Keratinocyte (primary cell): Measurements from ENCODE around the gene UCMA. TPM values are rescaled to one million over a fixed set of nuclear protein-coding genes. Genes with fewer than 3 reads are reported as not detected.

Source experiments
- DNase-seq: peaks from one replicate; pipeline ENCODE4 v3.0.0-alpha.2; 2011; ENCODE audit warnings: low read depth, missing footprints, low spot score
- FAIRE-seq: peaks from 2 replicates; lab custom pipeline; 2011; peaks lifted over from hg19 to GRCh38; lab: Jason Lieb, UNC
- H2AFZ ChIP-seq: 2 replicates; pipeline ENCODE4 v1.6.0; 2012; ENCODE audit warnings: low read length, control low read depth, inconsistent platforms; ENCODE audit not compliant: control insufficient read depth
- H3K27ac ChIP-seq: 2 replicates; pipeline ENCODE4 v1.5.1; 2011; ENCODE audit warnings: low read length; ENCODE audit not compliant: control insufficient read depth, insufficient read depth
- H3K27me3 ChIP-seq: 3 replicates; pipeline ENCODE4 v1.6.0; 2011; ENCODE audit warnings: low read length; ENCODE audit not compliant: control insufficient read depth, insufficient read depth; ENCODE audit errors: extremely low read depth
- H3K36me3 ChIP-seq, 2 experiments: 2 replicates in 1 of 2; 3 replicates in 1 of 2; pipeline ENCODE4 v1.5.1; 2011; ENCODE audit warnings: low read length in 2 of 2, mild to moderate bottlenecking in 1 of 2; ENCODE audit not compliant: control insufficient read depth in 2 of 2, insufficient read depth in 2 of 2; ENCODE audit errors: extremely low read depth in 1 of 2
- H3K4me1 ChIP-seq: 3 replicates; pipeline ENCODE4 v1.5.1; 2011; ENCODE audit warnings: low read length; ENCODE audit not compliant: control insufficient read depth, insufficient read depth; ENCODE audit errors: extremely low read depth
- H3K4me2 ChIP-seq: 3 replicates; pipeline ENCODE4 v1.6.0; 2011; ENCODE audit warnings: low read depth, low read length; ENCODE audit not compliant: control insufficient read depth, insufficient read depth; ENCODE audit errors: extremely low read depth
- H3K4me3 ChIP-seq, 3 experiments: fragments of 200-600 bp in 1 of 3; sonication (generic) in 1 of 3; 2 replicates in 2 of 3; 3 replicates in 1 of 3; pipeline ENCODE4 v1.5.1; 2011 to 2016; ENCODE audit warnings: low read length in 3 of 3, mild to moderate bottlenecking in 3 of 3, control low read depth in 2 of 3, inconsistent platforms in 1 of 3, low read depth in 1 of 3, mixed read lengths in 1 of 3, mixed run types in 1 of 3, moderate library complexity in 1 of 3; ENCODE audit not compliant: control insufficient read depth in 2 of 3, insufficient read depth in 2 of 3; ENCODE audit errors: extremely low read depth in 1 of 3
- H3K79me2 ChIP-seq: 2 replicates; pipeline ENCODE4 v1.6.0; 2012; ENCODE audit warnings: low read length; ENCODE audit not compliant: control insufficient read depth, insufficient read depth
- H3K9ac ChIP-seq: 3 replicates; pipeline ENCODE4 v1.6.0; 2011; ENCODE audit warnings: low read length; ENCODE audit not compliant: control insufficient read depth, insufficient read depth; ENCODE audit errors: extremely low read depth
- H3K9me1 ChIP-seq: 3 replicates; pipeline ENCODE4 v1.6.0; 2011; ENCODE audit warnings: low read length; ENCODE audit not compliant: control insufficient read depth, insufficient read depth; ENCODE audit errors: extremely low read depth
- H3K9me3 ChIP-seq: 2 replicates; pipeline ENCODE4 v1.5.1; 2012; ENCODE audit warnings: low read depth, low read length; ENCODE audit not compliant: control insufficient read depth
- H4K20me1 ChIP-seq: 3 replicates; pipeline ENCODE4 v1.6.0; 2011; ENCODE audit warnings: low read length; ENCODE audit not compliant: control insufficient read depth, insufficient read depth; ENCODE audit errors: extremely low read depth
- CTCF ChIP-seq, 3 experiments: IDR thresholded peaks in 1 of 3; conservative IDR thresholded peaks in 1 of 3; optimal IDR thresholded peaks in 1 of 3; 2 replicates in 2 of 3; 3 replicates in 1 of 3; pipeline versions ENCODE3 to v1.5.1; 2011; ENCODE audit warnings: low read length in 3 of 3, mild to moderate bottlenecking in 3 of 3, moderate library complexity in 2 of 3, control low read depth in 1 of 3, inconsistent platforms in 1 of 3; ENCODE audit not compliant: insufficient read depth in 2 of 3; ENCODE audit errors: extremely low read depth in 1 of 3
- EZH2 ChIP-seq: IDR thresholded peaks from one replicate; pipeline ENCODE4 v1.6.1; 2012; ENCODE audit warnings: inconsistent platforms, mild to moderate bottlenecking, low read length, moderate library complexity
- dilution Hi-C: fragments of 300-500 bp; cut with MboI; formaldehyde crosslinking; loops from one replicate; pipeline ENCODE4 v1.7.0; 2020; ENCODE audit warnings: low sequenced_read_pairs; ENCODE audit not compliant: extremely low pct_ligation_motif_present
- polyA plus RNA-seq, 5 experiments: library from polyadenylated mRNA; depleted of rRNA in 3 of 5; stranded (reverse) in 3 of 5; stranded (forward) in 1 of 5; unstranded in 1 of 5; fragments of >200 nt; gene quantifications; 1 replicate in 1 of 5; 2 replicates in 3 of 5; 3 replicates in 1 of 5; pipeline versions ENCODE4 v1.2.1 to v1.2.3, GENCODE V29; 2011 to 2012; ENCODE audit warnings: missing spikeins in 2 of 5, low read depth in 1 of 5, low replicate concordance in 1 of 5

UCMA gene
- polyA plus RNA-seq, 1 donor (not counting 4 experiments of a cell fraction or from before 2014, with no cell fraction given), result not detected

GRCh38 chr10:13193637-13194036 is 40.5 kb downstream of the UCMA start:
- dilution Hi-C loops, result no loop called here

GRCh38 chr10:13191362-13191761 is 42.8 kb downstream of the UCMA start:
- no peak overlapping the region for H3K9ac ChIP-seq
- H3K27me3 ChIP-seq, result no peaks in the 10 kb centered on the region
- TF ChIP-seq CTCF (optimal IDR thresholded peaks at IDR 0.05 in 1 of 3, IDR thresholded peaks at IDR 0.05 in 1 of 3, conservative IDR thresholded peaks at IDR 0.05 in 1 of 3; ENCODE audit: extremely low read depth in 1 of 3, insufficient read depth in 2 of 3, low read length in 3 of 3) (no peak), EZH2 (no peak)
- FAIRE-seq, result no peak
- no peaks in the 10 kb centered on the region for H3K79me2 ChIP-seq
- no peak for DNase-seq
- no peaks in the 10 kb centered on the region for H3K9me1 ChIP-seq
- no peak overlapping the region for H3K4me2 ChIP-seq
- no peaks in the 10 kb centered on the region for H3K9me3 ChIP-seq
- H3K4me3 ChIP-seq, result no peak overlapping the region
- no peak overlapping the region for H2AFZ ChIP-seq
- H3K36me3 ChIP-seq, result peaks cover 0 to 13% of the 10 kb centered on the region in 2 experiments
- dilution Hi-C loops, result no loop called here
- no peaks in the 10 kb centered on the region for H3K4me1 ChIP-seq
- H3K27ac ChIP-seq, result no peak overlapping the region
- no peaks in the 10 kb centered on the region for H4K20me1 ChIP-seq

More at GRCh38 chr10:13193637-13194036, 40.5 kb downstream of the UCMA start:
- no peak overlapping the region for H3K4me3 ChIP-seq
- H3K9ac ChIP-seq, result no peak overlapping the region
- no peak overlapping the region for H3K4me2 ChIP-seq
- FAIRE-seq (no peak), DNase-seq (no peak)
- no peaks in the 10 kb centered on the region for H3K9me1 ChIP-seq
- no peaks in the 10 kb centered on the region for H3K27me3 ChIP-seq
- H3K9me3 ChIP-seq, result no peaks in the 10 kb centered on the region
- no peak for TF ChIP-seq EZH2
- no peak for TF ChIP-seq CTCF (optimal IDR thresholded peaks at IDR 0.05 in 1 of 3, IDR thresholded peaks at IDR 0.05 in 1 of 3, conservative IDR thresholded peaks at IDR 0.05 in 1 of 3; ENCODE audit: extremely low read depth in 1 of 3, insufficient read depth in 2 of 3, low read length in 3 of 3)
- no peaks in the 10 kb centered on the region for H4K20me1 ChIP-seq
- H3K4me1 ChIP-seq, result no peaks in the 10 kb centered on the region
- H2AFZ ChIP-seq, result no peak overlapping the region
- H3K79me2 ChIP-seq, result no peaks in the 10 kb centered on the region
- peaks cover 0 to 7% of the 10 kb centered on the region in 2 experiments for H3K36me3 ChIP-seq
- H3K27ac ChIP-seq, result no peak overlapping the region
